Activated CD8-positive, alpha-beta memory T cell treated with anti-CD3 and anti-CD28 coated beads, Interleukin-2, amount 50 U/mL, for 4 hours (primary cell): Measurements from ENCODE around the gene TEX51.

Source experiments
- DNase-seq: peaks from one replicate; pipeline ENCODE4 v3.0.0-alpha.2; 2020

Gene TEX51

DNA sequence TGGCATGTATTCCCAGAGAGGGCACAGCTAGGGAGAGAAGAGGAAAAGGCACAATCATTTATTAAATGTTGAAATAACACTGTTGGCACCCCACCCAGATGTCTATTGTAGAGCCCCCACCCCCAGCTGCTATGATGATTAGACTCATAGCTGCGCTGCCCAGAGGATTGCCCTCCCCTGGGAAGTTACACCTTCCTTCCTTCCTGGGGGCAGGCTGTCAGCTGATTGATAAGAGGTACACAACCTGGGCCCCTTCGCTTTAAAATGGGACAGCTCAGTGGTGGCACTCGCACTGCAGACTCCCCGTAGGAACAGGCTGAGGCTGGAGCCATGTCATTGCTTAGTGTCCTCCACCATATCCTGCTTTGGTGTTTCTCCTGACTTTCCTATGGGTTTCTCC, 18.1 kb downstream of the TEX51 start:
- no peak for DNase-seq

DNA sequence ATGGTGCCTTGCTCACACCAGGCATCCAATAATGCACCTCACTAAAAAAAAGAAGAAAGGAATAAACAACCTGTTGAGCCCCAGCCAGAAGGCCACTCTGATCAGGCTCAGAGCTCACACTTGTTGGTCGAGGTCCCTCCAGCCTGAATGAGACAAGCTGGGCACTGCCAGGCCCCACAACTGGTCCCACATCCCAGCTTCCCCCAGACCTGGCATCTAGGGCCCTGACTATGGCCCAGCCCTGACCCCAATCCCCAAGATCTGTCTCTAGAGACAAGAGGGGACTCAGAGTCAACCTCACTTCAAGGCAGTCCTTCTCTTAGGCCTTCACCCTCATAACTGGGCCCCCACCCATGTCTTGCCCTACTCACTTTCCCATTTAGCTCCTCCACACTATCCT, 22.4 kb downstream of the TEX51 start:
- no peak for DNase-seq

DNA sequence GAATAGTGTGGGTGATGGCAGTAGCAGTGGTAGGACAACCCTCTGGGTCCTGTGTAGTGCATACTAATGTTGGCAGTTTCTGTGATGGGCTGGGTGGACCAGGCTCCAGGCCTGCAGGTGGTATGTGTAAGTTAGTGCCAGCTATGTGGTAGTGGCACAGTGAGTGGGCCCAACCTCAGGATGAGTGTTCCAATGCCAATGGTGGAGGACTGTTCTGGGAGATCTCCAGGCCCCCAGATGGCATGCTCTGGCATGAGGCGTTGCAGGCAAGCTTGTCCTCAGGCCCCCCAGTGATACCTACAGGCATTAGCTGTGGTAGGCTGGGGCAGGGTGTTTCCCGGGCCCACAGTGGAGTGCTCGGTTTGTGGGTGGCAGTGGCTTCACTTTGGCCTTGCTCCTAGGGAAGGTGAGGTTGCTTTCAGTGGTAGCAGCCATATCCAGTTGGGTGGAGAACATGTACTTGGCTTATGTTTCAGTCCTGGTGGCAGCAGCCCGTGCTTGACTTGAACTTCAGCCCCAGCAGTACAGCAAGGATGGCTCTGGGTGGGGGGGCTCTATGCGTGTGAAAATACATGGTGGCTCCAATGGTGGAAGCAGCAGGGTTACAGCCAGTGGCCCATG, 32.4 kb downstream of the TEX51 start:
- no peak for DNase-seq

DNA sequence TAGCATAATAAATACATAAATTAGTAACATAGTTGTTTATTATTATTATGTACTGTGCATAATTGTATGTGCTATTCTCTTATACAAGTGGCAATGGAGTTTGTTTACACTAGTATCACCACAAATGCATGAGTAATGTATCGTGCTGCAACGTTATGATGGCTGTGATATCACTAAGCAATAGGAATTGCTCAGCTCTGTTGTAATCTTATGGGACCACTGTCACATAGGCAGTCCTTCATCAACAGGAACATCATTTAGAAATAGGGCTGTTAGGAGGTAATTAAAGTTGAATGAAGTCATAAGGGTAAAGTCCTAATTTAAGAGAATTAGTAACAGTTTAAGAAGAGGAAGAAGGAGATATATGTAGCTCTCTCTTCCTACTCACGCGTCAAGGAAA, 33.8 kb downstream of the TEX51 start:
- DNase-seq: no peak

DNA sequence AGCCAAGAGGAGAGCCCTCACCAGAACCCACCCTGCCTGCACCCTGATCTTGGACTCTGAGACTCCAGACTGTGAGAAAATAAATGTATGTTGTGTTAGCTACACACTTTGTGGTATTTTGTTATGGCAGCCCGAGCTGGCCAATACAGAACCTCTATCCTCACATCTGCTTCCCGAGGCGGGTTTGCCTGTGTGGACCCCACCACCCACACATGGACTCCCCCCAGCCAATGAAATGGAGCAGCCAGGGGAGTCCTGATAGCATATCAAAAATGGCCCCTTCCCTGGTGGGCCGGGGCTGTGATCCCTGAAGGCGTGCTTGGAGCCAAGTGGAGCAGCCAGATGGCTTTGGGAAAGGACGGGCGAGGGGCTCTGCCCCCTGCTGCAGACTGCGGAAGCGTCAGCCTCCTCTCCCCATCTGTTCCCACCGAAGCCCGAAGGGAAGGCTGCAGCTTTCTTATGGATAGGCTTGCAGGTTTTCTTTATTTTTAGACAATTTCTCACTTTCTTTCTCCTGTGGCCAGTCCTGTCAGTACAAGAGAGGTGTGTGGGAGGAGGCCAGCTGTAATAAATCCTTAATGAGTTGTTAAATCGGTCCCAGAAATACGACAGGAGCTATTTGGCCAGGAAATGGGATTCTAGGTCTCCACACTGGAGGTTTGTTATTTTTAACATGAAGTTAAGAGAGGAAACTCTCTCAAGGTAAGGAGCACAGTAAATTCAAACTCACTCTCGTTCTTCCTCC, 34.4 kb downstream of the TEX51 start:
- DNase-seq: no peak

DNA sequence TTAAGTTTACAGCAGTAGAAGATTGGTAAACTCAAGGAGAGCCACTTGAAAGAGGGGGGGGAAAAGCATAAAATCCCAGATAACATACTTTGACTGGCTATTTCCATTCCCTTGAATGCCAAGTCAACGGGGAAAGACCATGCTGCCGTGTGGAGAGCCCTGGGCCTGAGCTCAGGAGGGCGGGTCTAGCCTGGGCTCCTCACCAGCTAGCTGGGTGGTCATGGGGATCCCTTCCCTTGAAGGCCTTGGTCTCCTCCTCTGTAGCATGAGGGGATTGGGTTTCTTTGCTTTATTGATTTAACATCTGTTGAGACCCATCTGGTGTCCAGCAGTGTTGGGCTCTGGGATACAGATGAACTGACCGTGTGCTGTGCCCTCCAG, 35.0 kb downstream of the TEX51 start:
- no peak for DNase-seq

DNA sequence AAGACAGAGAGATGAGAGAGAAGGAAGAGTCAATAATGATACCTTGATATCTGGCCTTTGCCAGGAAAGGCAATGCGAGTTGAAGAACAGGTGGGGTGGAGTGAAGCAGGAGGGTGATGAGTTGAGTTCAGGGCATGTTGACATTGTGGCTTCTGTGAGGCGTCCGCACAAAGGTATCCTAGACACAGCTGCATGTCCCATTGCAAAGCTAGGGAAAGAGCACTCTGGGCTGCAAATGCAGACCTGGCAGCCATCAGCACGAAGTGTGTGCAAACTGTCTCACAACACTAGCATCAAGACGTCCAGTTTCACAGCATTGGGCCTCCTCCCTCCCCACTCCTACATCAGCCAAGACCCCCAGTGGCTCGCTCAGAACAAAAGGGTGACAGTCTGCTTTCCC, 36.1 kb downstream of the TEX51 start:
- DNase-seq: no peak

DNA sequence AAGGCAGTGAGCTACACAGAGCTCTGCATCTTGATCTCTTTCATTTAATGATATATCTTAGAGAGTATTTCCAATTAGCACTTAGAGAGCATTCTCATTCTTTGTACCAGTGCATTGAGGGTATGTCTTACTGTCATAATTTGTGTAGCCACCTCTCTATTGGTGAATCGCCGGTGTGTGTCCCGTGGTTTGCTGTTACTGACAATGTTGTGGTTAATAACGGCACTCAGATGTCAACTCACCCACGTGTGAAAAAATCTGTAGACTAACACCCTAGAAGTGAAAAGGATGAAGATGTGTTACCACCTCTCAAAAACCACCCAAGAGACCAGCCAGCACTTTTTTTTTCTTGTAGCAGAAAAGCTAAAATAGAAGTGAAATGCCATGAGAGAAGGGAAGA, 37.1 kb downstream of the TEX51 start:
- DNase-seq: no peak

DNA sequence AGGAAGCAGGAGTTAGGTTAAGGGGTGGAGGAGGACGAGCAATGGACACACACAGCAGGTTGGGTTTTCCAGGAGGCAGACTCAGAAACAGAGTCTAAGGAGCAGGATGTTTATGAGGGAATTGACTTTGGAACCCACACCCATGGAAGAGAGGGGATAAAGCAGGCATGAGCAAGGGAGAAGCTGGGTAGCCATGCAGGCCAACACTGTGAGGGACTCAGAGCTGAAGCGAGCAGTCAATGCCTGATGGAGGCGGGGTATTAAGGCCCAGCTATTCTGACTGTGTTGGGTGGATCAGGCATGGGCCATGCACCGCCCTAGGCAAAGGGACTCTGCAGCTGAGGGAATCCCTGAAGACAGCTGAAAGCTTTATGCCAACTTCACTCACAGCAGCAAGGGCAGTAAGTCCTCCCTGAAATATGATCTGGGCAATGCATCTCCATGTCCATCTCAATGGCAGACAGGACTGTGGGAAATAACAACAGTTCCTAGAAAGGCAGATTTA, 37.6 kb downstream of the TEX51 start:
- DNase-seq: no peak

DNA sequence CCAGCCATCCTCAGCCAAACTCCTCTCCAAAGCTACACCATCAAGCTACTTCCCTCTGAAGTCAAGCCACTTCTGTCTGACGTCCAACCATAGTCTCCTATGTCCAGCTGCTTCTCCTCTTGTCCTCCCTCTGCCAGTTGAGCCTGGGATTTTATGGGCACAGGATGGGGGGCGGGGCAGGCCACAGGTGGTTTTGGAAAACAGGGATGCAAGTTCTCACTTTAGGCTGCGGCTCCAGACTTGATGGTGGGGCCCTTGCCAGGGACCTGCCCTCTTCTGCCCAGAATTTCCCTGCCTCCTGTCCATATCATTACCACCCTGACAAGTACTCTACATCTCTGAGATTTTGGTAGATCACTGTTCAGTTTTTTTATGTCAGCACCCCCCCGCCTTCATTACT, 41.6 kb downstream of the TEX51 start:
- no peak for DNase-seq

DNA sequence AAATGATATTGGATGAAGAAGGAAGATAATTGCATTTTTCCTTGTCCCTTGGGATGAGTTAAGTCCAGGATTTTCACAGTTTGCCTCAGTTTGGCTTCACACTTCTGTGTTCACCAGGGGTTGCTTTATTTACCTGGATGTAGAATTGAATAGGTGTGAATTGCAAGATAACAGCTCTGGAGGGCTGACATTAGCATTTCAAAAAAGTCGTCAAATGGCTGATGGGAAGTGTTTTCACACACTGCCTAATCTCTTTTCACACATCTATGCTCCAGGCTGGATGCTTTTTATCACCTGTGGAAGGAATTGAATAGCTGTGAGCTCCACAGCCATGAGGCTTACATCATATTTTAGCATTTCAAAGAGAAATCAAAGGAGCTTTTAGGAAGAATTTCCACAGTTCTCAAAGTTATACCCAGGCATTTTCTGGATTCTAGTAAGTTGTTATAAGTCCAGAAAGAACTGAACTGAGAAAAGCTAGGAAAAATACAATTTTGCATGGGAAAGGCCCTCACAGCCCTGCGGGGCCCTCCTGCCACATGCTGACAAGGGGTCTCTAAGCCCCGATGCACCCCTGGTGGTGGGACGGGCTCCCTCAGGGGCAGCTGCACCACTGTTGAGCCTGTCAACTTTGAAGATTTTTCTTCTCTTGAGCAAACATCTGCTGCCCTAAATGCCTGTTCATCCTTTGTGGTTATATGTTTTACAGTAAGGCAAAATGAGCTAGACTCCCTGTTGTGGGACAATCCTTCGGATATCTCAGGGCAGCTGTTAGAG, 43.9 kb downstream of the TEX51 start:
- no peak for DNase-seq

DNA sequence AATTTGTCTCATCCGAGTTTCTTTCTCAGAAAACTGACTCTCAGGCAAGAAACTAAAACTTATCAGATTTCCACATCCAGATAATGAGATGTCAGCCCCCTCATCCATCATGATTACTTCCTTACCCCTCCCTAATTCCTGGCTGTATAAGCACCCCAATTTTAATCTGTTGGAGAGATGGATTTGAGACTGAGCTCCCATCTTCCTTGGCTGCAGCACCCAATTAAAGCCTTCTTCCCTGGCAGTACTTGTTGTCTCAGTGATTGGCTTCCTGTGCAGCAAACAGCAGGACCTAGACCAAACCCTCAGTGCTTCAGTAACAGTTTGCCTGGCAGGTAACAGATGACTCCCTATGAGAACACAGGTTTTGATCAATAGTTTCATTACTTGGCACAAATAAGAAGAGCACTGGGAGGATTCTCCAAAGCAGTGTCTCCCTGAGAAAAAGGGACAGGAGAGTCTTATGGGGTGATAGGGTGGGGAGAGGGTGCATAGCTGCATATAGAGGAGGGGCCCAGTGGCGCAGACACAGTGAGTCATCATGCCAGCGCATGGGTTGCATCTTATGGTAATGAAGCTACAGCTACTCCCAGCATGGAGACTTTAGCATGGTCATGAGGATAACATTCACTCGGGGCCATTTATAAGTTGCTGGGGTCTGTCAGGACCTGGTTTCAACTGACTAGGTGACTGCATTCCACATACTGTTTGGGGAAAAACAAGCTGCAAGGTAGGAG, 45.1 kb downstream of the TEX51 start:
- DNase-seq: no peak

DNA sequence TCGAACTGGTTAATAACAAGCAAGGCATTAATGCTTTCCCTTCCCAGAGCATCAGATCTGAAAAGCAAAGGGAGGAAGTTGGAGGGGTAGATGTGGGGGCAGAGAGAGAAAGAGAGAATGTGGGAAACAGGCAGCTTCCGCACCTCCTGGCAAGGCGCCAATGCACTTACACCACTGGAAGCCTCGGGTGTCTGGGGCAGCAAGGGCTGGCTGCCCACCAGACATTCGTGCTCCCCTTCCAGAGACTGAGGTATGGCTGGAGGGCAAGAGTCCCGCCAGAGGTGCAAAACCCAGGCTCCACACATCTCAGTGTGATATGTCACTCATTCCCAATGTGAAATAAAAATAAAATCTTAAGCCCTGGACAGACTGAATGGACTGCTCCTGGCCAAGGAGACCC, 46.4 kb downstream of the TEX51 start:
- no peak for DNase-seq

DNA sequence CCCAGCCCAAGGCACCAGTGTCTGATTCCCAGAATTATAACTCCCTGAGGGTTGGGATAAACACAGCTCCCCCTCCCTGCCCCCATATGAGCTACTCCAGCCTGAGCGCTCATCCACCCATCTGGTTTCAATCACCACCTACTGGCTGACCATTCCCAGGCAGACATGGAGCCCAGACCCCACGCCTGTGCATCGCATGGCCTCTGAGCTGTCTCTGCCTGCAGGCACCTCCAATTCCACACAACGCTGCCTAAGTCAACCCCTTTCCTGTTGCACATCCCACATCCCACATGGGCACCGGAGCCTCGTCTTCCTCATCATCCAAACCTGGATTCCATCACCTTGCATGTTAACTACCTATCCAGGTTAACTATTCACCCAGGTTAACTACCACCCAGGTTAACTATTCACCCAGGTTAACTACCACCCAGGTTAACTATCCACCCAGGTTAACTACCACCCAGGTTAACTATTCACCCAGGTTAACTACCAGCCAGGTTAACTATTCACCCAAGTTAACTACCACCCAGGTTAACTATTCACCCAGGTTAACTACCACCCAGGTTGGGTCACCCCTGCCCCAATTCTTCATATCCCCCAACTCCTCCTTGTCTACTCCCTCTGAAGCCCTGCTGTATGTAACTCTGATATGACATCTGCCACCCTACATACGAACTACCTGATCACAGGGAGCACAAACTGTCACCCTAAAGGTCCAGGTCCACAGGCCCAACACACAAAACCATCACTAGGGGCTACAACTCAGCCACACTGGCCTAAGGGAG, 47.8 kb downstream of the TEX51 start:
- no peak for DNase-seq

DNA sequence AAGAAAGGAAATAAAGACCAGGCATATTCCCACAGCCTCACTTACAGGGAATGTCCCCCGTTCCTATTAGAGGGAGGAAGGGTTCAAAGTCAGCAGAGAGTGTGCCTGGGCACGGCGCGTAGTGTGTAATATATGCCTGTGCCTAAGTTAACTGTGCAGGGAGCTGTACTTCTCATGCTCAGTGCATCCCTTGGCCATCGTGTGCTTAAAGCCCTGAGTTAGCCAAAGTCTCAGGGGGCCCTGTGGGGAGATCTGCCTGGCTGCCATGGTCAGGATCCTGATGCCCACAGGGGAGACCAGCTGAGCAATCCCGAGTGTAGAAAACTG, 48.4 kb downstream of the TEX51 start:
- no peak for DNase-seq

DNA sequence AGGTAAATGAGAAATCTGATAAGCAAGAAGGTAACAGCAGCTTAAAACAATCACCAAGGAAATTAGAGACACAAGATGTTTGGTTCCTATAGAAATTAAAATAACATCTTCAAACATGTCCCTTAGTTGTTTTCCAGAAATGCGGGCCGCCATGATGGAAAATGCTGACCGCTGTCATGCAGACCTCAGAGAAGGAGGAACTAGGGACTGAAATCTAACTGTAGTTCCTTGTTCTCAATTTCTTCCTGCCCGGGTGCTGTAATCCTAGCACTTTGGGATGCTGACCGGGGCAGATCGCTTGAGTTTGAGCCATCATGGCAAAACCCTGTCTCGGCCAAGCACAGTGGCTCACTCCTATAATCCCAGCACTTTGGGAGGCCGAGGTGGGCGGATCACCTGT, 51.1 kb downstream of the TEX51 start:
- no peak for DNase-seq

DNA sequence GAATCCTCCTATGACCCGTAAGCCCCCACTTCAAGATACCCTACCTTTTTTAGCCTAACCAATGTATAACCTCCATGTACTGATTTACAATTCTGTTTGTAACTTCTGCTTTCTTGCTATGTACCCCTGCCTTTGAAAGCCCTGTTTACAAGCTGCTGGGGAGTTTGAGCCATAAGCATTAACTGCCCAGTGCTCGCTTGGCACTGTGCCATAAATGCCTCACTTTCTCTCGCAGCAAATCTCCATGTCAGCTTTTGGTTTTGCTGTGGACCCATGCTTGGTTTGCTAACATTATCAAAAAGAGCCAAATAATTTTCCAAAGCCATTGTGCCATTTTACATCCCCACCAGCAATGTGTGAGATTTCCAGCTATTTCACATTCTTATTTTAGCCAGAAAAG, 51.8 kb downstream of the TEX51 start:
- no peak for DNase-seq
